CD4-positive, alpha-beta T cell treated with Interleukin-4 for 1 hour (primary cell): ENCODE data around the gene ACOT2.
A peak's percentile ranks its signal among the peaks of the same experiment; 100 is the strongest.
"Not testable (repeated sequence)": the region's sequence is repeated elsewhere in the genome, so short reads cannot be mapped to it uniquely, and the experiment has no call there.

Source experiments
- DNase-seq, 2 donors: peaks; one replicate each; pipeline ENCODE4 v3.0.0-alpha.2; 2020 to 2022

The ACOT2 gene

GRCh38 chr14:73567951-73568885 lies 795 bp upstream of the ACOT2 start:
- peak in 1 of 2 donors; percentile 22 for DNase-seq

GRCh38 chr14:73568886-73569184 lies 178 bp upstream of the ACOT2 start:
- not testable (repeated sequence) for DNase-seq

- peak; percentile 72 to 79 for DNase-seq
These were observed 1.9 kb downstream of the ACOT2 start for GRCh38 chr14:73570913-73571312.

DNA sequence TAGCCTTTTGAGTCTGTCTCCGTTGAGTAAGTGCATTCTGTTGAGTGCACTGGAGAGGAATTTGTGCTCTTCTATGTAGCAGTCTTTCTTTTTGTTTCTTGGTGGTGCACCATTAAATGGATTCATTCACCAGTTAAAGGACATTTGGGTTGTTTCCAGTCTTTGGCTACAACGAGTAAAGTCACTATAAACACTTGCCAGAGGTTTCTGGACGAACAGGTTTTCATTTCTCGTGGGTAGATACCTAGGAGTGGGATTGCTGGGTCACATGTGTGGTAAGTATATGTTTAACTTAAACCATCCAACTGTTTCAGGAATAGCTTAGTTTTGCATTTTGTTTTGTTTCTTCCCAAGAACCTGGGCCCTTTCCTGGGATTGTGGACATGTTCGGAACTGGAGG lies 4.0 kb downstream of the ACOT2 start:
- not testable (repeated sequence) for DNase-seq

DNA sequence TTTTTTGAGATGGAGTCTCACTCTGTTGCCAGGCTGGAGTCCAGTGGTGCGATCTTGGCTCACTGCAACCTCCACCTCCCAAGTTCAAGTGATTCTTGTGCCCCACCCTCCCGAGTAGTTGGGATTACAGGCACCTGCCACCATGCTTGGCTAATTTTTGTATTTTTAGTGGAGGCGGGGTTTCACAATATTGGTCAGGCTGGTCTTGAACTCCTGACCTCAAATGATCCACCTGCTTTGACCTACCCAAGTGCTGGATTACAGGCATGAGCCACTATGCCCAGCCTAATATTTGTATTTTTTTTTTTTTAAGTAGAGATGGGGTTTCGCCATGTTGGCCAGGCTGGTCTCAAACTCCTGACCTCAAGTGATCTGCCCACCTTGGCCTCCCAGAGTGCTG lies 4.7 kb downstream of the ACOT2 start:
- not testable (repeated sequence) for DNase-seq

DNA sequence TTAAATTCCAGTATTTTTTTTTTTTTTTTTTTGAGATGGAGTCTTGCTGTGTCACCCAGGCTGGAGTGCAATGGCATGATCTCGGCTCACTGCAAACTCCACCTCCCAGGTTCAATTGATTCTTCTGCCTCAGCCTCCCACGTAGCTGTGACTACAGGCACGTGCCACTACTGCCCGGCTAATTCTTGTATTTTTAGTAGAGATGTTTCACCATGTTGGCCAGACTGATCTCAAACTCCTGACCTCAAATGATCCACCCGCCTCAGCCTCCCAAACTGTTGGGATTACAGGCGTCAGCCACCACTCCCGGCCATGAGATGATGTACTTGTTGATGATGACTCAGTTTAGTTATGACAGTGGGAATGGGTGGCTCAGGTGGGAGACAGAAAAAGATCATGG lies 5.2 kb downstream of the ACOT2 start:
- not testable (repeated sequence) for DNase-seq

- no peak for DNase-seq
These were observed 7.4 kb downstream of the ACOT2 start for GRCh38 chr14:73576391-73576790.

GRCh38 chr14:73577214-73577613 lies 8.2 kb downstream of the ACOT2 start:
- not testable (repeated sequence) for DNase-seq

DNA sequence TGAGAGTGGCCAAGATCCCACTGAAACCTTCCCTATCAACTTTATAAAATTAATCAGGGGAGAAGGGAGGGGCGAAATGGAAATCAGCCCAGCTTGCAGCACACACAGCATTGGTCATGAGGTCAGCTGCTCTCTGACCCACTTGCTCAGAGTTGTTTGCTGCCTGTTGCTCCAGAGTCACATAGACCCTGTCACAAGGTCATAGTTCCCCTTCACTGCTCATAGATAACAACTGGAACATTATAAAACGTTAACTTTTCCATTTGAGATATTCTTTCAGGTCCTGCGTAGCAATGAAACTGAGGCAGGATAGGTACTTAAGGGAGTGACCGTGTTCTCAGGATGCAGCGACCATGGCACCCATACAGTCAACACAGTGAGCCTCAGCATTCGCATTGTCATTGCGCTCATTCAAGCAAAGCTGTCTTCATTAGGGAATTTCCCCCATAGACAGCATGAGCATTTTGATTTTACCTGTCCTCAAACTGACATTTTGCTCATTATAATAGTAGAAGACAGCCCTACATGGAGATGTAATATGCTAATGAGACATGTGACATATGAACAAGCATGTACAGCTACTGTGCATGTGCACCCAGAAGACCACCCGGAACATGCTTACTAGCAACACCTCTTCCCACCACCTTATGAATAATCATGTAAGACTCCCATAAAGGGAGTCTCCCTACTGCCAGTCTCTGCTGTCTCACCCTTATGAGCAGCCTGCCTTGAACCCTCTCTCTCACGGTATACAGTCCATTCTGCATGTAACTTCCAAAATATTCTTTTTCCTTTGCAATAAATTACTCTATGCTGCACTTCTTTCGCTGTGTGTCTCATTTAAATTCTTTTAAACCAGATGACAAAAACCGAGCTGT lies 13.3 kb downstream of the ACOT2 start:
- DNase-seq: not testable (repeated sequence)

DNA sequence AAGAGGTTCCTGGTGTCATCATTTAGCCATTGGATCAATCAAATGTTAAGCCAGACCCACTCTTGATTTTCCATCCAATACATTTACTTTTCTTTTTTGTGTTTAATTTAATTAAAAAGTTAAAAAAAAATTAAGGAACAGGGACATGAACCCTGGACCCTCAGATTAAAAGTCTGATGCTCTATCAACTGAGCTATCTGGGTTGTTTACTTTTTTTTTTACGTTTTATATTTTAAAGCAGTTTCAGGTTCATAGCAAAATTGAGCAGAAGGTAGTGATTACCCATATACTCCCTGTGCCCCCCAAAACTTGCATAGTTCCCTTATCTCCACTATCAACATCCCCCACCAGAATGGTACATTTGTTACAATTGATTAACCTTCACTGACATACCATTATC lies 19.7 kb downstream of the ACOT2 start:
- no peak for DNase-seq

DNA sequence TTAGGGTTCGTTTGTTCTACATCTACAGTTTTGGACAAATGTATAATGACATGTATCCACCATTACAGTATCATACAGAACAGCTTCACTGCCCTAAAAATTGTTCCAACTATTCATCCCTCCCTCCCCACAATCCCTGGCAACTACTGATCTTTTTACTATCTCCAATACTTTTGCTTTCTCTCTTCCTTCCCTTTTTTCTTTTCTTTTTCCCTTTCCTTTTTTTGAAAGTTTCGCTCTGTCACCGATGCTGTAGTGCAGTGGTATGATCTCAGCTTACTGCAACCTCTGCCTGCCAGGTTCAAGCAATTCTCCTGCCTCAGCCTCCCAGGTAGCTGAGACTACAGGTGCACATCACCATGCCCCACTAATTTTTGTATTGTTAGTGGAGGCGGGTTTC lies 20.1 kb downstream of the ACOT2 start:
- no peak for DNase-seq

GRCh38 chr14:73590673-73591004 lies 21.6 kb downstream of the ACOT2 start:
- not testable (repeated sequence) for DNase-seq

GRCh38 chr14:73591690-73592449 lies 22.9 kb downstream of the ACOT2 start, which contains the start of gene ACOT4:
Gene ACOT4 (plus strand): TSS chr14:73591873. CDS start chr14:73591960, 87 bp downstream.
- peak; percentile 28 to 60 for DNase-seq

GRCh38 chr14:73594491-73594890 lies 25.5 kb downstream of the ACOT2 start:
- DNase-seq: no peak

DNA sequence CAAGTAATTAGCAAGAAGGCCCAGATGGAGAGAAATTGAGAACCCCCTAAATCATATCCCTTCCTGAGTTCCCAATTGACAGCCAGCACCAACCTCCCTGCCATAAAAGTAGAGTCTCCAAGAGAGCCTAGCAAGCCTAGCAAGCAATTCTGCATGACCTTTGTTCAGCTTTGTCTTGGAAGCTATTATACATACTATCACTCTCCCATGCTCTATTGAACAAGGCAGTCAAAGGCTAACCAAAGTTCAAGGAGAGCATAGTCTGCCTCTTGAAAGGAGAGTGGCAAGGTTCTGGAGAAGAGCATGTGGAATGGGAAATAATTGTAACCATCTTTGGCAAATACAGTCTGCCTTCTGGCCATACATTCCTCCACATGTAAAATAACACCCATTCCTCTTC lies 30.5 kb downstream of the ACOT2 start:
- DNase-seq: no peak

- DNase-seq: no peak
These were observed 34.0 kb downstream of the ACOT2 start for GRCh38 chr14:73602994-73603393.

- DNase-seq: no peak
These were observed 37.3 kb downstream of the ACOT2 start for GRCh38 chr14:73606271-73606670.

- no peak for DNase-seq
These were observed 38.2 kb downstream of the ACOT2 start for GRCh38 chr14:73607241-73607640.

- no peak for DNase-seq
These were observed 41.7 kb downstream of the ACOT2 start for GRCh38 chr14:73610687-73611086.

DNA sequence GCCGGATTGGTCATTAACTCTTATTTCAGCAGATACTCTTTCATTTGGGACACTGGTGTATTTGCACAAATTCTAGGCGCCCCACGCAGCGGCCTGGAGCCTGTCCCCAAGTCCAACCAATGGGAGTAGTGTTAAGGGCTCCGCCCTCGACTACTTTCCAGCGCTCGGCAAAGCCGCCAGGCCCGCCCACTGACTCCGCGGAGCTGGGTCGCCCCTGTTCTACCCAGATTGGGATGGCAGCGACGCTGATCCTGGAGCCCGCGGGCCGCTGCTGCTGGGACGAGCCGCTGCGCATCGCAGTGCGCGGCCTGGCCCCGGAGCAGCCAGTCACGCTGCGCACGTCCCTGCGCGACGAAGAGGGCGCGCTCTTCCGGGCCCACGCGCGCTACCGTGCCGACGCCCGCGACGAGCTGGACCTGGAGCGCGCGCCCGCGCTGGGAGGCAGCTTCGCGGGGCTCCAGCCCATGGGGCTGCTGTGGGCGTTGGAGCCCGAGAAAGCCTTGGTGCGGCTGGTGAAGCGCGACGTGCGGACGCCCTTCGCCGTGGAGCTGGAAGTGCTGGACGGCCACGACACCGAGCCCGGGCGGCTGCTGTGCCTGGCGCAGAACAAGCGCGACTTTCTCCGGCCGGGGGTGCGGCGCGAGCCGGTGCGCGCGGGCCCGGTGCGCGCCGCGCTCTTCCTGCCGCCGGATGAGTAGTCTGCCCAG lies 43.5 kb downstream of the ACOT2 start, which contains the start of gene ACOT6:
Gene ACOT6, plus strand, starts transcription at position 179 of the 707 bp plus-strand sequence. Its CDS starts 55 bp downstream, at position 234.
- DNase-seq: peak; percentile 51 to 67

GRCh38 chr14:73613046-73613383 lies 44.0 kb downstream of the ACOT2 start:
- DNase-seq: no peak

GRCh38 chr14:73613419-73613963 lies 44.5 kb downstream of the ACOT2 start:
- DNase-seq: no peak
